ENCODE measurements around the gene CRB3. TPM values are rescaled to one million over a fixed set of nuclear protein-coding genes. Genes with fewer than 3 reads are reported as not detected.
A peak's percentile ranks its signal among the peaks of the same experiment; 100 is the strongest.
"Not testable (repeated sequence)": the region's sequence is repeated elsewhere in the genome, so short reads cannot be mapped to it uniquely, and the experiment has no call there.

CRB3 gene
- total RNA-seq, 1 donor from 2014 or later: not detected

DNA sequence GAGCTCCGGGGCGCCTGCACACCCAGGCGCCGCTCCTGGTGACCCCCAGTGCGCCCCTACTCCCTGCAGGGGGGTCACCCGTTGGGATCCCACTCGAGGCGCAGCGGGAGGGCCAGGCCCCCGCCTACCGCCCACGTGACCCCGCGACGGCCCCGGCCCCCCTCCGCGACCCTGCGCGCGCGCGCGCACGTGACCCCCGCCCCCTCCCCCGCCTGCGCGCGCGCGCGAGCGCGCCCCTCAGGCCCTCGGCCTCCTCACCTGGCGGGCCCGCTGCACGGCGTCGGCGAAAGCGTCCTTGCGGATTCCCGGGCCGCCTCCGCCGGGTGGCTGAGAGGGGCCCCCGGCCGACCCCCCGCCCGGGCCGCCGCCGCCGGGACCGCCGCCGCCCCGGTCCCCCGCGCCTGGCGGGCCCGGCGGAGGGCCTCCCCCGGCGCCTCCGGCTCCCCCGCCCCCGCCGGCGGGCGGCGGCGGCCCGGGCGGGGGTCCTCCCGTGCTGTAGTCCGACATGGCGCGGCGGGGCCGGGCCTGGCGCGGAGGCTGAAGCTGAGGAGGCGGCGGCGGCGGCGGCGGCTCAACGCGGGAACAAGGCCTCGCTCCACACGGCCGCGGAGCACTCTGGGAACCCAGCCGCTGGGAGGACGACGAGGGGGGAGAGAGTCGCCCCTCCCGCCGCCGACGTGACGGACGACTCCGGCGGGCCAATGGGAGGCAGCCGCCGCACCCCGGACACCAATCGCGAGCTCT lies 39.7 kb upstream of the CRB3 start, which contains the start of gene KHSRP:
Gene KHSRP, minus strand, starts transcription at position 617 of the 744 bp plus-strand sequence. Its CDS starts 110 bp downstream, at position 507.
- intact Hi-C loops (cut with micrococcal nuclease): no loop called here
- Histone ChIP-seq H3K27me3 (ENCODE audit: low read depth) (no peaks in the 10 kb centered on the region), H3K27ac (replicated peaks) (peak within 1 kb of the TSS; percentile 91), H3K36me3 (peaks cover 23% of the 10 kb centered on the region), H3K9me3 (replicated peaks) (no peaks in the 10 kb centered on the region), H3K4me1 (peaks cover 41% of the 10 kb centered on the region), H3K4me3 (peak within 1 kb of the TSS; percentile 91)
- TF ChIP-seq, protein P1, sequence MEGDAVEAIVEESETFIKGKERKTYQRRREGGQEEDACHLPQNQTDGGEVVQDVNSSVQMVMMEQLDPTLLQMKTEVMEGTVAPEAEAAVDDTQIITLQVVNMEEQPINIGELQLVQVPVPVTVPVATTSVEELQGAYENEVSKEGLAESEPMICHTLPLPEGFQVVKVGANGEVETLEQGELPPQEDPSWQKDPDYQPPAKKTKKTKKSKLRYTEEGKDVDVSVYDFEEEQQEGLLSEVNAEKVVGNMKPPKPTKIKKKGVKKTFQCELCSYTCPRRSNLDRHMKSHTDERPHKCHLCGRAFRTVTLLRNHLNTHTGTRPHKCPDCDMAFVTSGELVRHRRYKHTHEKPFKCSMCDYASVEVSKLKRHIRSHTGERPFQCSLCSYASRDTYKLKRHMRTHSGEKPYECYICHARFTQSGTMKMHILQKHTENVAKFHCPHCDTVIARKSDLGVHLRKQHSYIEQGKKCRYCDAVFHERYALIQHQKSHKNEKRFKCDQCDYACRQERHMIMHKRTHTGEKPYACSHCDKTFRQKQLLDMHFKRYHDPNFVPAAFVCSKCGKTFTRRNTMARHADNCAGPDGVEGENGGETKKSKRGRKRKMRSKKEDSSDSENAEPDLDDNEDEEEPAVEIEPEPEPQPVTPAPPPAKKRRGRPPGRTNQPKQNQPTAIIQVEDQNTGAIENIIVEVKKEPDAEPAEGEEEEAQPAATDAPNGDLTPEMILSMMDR (IDR thresholded peaks at IDR 0.05; ENCODE audit: borderline replicate concordance): no peak
- DNase-seq: no peak

GRCh38 chr19:6424939-6425731 lies 38.9 kb upstream of the CRB3 start:
- TF ChIP-seq, protein P1 (IDR thresholded peaks at IDR 0.05; ENCODE audit: borderline replicate concordance): no peak
- Histone ChIP-seq H3K27me3 (ENCODE audit: low read depth) (no peaks in the 10 kb centered on the region), H3K9me3 (replicated peaks) (no peaks in the 10 kb centered on the region), H3K27ac (replicated peaks) (peak overlapping the region; percentile 91), H3K36me3 (peaks cover 15% of the 10 kb centered on the region), H3K4me3 (peak overlapping the region; percentile 91), H3K4me1 (peaks cover 41% of the 10 kb centered on the region)
- peak; percentile 100 for DNase-seq
- intact Hi-C loops (cut with micrococcal nuclease): no loop called here

GRCh38 chr19:6425732-6426620 lies 38.1 kb upstream of the CRB3 start:
- Histone ChIP-seq H3K27me3 (ENCODE audit: low read depth) (no peaks in the 10 kb centered on the region), H3K4me1 (peaks cover 37% of the 10 kb centered on the region), H3K9me3 (replicated peaks) (no peaks in the 10 kb centered on the region), H3K4me3 (peak overlapping the region; percentile 59), H3K36me3 (peaks cover 7% of the 10 kb centered on the region), H3K27ac (replicated peaks) (peak overlapping the region; percentile 91)
- TF ChIP-seq, protein P1 (IDR thresholded peaks at IDR 0.05; ENCODE audit: borderline replicate concordance): no peak
- DNase-seq: no peak
- intact Hi-C loops (cut with micrococcal nuclease): no loop called here

DNA sequence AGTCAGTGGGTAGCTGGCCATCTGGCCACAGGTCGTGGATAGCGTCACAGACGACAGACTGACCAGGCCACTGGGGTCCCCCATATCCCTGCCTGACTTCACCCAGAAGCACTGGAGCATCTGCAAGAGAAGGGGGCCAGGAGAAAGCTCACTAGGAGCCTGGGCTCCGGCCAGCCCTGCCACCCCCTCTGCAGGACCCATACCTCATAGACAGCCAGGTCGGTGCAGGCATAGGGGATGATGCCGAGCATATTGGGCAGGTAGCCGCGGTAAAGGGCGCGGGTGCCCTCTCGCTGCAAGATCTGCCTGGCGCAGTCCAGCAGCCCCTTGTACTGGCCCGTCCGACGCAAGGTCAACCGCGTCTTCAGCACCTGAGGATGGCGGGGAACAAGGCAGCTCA lies 36.9 kb upstream of the CRB3 start:
- Histone ChIP-seq H3K4me1 (peaks cover 26% of the 10 kb centered on the region), H3K9me3 (replicated peaks) (no peaks in the 10 kb centered on the region), H3K36me3 (peaks cover under 1% of the 10 kb centered on the region), H3K27me3 (ENCODE audit: low read depth) (no peaks in the 10 kb centered on the region), H3K4me3 (no peak overlapping the region), H3K27ac (replicated peaks) (no peak overlapping the region)
- intact Hi-C loops (cut with micrococcal nuclease): no loop called here
- TF ChIP-seq, protein P1 (IDR thresholded peaks at IDR 0.05; ENCODE audit: borderline replicate concordance): no peak
- DNase-seq: no peak

DNA sequence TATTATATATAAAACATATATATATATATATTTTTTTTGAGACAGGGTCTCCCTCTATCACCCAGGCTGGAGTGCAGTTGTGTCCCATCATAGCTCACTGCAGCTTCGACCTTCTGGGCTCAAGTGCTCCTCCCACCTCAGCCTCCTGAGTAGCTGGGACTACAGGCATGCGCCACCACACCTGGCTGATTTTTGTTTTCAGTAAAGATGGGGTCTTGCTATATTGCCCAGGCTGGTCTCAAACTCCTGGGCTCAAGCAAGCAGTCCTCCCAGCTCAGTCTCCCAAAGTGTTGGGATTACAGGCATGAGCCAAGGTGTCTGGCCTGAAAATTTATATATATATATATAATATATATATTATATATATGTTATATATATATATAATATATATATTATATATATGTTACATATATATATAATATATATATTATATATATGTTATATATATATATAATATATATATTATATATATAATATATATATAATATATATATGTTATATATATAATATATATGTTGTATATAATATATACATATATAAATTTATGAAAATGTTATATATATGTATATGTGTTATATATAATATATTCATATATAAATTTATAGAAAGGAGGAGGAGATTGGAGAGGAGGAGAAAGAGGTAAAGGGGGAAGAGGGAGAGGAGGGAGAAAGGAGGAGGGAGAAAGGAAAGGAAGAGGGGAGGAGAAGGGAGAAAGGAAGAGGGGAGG lies 35.2 kb upstream of the CRB3 start:
- H3K9me3 ChIP-seq (replicated peaks); H3K36me3 ChIP-seq; intact Hi-C loops (cut with micrococcal nuclease); H3K4me3 ChIP-seq; DNase-seq; H3K27me3 ChIP-seq (ENCODE audit: low read depth); H3K4me1 ChIP-seq; H3K27ac ChIP-seq (replicated peaks): not testable (repeated sequence)

Data from left ventricle myocardium inferior (tissue), 1 donor.